Measurements from ENCODE around the gene COL3A1. TPM values are rescaled to one million over a fixed set of nuclear protein-coding genes. Genes with fewer than 3 reads are reported as not detected.

COL3A1 gene
- total RNA-seq, 1 donor, result 1,653 TPM

- no peak for DNase-seq (ENCODE audit: low read depth)
- TF ChIP-seq, protein P1, sequence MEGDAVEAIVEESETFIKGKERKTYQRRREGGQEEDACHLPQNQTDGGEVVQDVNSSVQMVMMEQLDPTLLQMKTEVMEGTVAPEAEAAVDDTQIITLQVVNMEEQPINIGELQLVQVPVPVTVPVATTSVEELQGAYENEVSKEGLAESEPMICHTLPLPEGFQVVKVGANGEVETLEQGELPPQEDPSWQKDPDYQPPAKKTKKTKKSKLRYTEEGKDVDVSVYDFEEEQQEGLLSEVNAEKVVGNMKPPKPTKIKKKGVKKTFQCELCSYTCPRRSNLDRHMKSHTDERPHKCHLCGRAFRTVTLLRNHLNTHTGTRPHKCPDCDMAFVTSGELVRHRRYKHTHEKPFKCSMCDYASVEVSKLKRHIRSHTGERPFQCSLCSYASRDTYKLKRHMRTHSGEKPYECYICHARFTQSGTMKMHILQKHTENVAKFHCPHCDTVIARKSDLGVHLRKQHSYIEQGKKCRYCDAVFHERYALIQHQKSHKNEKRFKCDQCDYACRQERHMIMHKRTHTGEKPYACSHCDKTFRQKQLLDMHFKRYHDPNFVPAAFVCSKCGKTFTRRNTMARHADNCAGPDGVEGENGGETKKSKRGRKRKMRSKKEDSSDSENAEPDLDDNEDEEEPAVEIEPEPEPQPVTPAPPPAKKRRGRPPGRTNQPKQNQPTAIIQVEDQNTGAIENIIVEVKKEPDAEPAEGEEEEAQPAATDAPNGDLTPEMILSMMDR (IDR thresholded peaks at IDR 0.05; ENCODE audit: insufficient read depth, low read length), result no peak
- no peak overlapping the region for H3K4me3 ChIP-seq (ENCODE audit: low read depth, low read length)
Observed at GRCh38 chr2:189047171-189047888, 73.2 kb downstream of the COL3A1 start.

DNA sequence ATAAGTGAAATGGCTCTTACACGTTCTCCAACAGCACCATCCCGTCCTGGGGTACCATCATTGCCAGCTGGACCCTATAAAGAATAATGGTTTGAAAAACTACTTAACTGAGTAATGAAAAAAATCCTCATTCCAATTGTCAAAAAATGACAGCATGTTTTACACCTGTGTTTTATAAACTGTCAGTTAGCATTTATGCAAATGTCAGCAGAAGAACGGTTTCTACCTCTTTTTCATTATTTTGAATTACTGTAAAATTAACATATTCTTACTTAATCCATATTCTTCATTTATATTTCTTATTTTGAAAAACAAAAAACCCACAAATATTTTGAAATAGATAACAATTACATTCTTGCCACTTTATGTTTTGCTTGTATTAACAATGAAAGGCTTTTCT, 74.0 kb downstream of the COL3A1 start:
- no peak for DNase-seq (ENCODE audit: low read depth)
- H3K4me3 ChIP-seq (ENCODE audit: low read depth, low read length), result no peak overlapping the region
- TF ChIP-seq, protein P1 (IDR thresholded peaks at IDR 0.05; ENCODE audit: insufficient read depth, low read length), result no peak

DNA sequence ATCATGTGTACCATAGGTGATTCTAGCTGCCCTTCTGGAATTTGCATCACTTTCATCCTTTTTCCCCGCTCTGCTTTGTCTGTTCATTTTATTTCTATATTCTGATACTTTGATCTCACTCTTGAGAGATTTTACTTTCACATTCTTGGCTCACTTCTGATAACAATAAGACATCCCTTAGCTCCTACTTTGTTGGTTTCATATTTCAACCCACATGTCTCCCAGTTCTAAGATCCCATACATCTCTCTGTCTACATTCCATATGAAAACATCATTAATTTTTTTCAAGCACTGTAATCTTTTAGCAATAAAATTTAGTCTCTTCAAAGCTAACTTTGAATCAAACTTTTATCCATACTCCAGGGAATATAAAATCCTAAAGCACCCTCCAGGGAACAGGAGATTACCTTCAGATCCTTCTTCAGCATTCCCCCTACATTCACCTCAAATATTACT, 75.6 kb downstream of the COL3A1 start:
- DNase-seq (ENCODE audit: low read depth), result peak; percentile 22
- H3K4me3 ChIP-seq (ENCODE audit: low read depth, low read length), result no peak overlapping the region
- TF ChIP-seq, protein P1 (IDR thresholded peaks at IDR 0.05; ENCODE audit: insufficient read depth, low read length), result no peak

DNA sequence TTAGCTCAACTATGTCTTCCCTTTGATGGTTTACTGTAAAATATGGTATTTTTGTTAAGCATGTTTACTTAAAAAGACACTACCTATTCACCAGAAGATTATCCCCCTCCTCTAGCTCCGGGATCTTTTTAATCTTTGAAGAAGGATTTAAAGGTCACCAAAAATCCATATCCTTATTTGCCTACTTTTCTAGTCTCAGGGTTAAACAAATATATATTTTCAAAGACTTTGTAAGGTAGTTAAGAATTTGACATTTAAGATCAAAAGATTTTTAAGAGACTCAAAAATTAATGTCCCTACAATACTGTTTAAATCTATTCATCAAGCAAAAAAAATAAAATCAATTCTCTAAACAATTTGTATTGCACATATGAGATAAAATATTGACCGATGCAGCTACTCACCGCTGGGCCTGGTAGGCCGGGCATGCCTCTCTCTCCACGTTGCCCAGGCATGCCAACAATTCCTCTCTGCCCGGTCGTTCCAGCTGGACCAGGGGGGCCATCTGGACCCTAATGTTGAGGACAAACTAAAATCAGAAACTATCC, 76.1 kb downstream of the COL3A1 start:
- TF ChIP-seq, protein P1 (IDR thresholded peaks at IDR 0.05; ENCODE audit: insufficient read depth, low read length), result no peak
- DNase-seq (ENCODE audit: low read depth), result no peak
- H3K4me3 ChIP-seq (ENCODE audit: low read depth, low read length), result no peak overlapping the region

DNA sequence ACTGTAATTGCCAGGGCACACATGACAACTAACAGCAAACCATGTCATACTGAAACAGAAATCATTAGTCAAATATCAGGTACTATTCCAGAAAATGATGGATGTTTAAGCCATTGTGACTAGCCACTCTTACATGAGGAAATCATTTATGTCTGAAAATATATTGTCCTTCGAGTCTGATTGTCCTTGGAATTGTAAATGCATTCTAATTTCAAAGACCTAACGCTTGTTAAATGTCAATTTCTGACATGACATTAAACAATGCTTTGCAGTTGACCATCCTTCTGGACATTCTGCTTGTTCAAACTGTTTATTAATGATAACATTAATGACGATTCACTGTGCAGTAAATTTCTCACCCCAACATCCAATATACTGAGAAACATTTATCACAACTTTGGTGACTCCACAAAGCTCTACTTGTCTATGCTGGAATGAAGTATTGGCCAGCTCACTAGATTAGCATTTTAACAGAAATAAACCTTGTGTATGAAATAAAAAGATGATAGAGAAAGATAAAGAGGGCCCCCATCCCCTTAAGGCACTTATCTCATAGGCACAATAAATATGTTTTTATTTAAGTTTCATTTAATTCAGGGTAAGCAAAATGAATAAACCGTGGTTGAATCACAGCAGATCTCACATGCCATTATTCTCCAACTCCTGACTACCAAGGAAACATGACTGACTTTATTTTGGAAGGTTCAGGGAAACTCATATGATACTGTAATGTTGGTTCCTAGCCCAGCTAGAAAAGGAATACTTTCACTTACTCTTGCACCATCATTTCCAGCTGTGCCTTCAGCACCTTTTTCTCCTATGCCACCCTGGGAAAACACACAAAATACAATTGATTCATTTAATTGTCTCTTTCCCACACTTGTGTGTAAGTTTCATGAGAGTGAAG, 82.3 kb downstream of the COL3A1 start:
- H3K4me3 ChIP-seq (ENCODE audit: low read depth, low read length), result no peak overlapping the region
- TF ChIP-seq, protein P1 (IDR thresholded peaks at IDR 0.05; ENCODE audit: insufficient read depth, low read length), result no peak

DNA sequence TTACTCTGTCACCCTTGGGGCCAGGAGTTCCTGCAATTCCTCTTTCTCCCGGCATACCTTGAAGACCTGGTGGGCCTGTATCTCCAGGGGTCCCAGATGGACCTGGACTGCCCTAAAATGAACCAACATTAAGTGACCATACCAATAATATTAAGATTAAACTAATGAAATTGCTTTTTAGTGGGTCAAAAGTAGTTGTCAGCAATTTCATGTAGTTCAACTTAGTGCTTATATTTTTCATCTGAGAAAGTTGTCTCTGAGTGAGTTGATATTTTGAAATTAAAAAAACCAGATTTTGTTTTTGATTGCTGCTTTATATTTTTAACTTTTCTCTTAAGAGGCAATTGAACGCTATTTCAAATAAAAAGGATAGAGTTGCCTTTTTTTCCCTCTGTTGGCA, 83.1 kb downstream of the COL3A1 start:
- TF ChIP-seq, protein P1 (IDR thresholded peaks at IDR 0.05; ENCODE audit: insufficient read depth, low read length), result no peak
- no peak for DNase-seq (ENCODE audit: low read depth)
- H3K4me3 ChIP-seq (ENCODE audit: low read depth, low read length), result no peak overlapping the region

More for the DNA sequence above, 82.3 kb downstream of the COL3A1 start:
- peak; percentile 67 for DNase-seq (ENCODE audit: low read depth)

All from fibroblast of the aortic adventitia (primary cell).